Parathyroid adenoma (tissue), 2 donors: ENCODE results near the gene DNAH2.

Experiments used
- H2AFZ ChIP-seq: fragments of 300-600 bp; sonication (generic); one replicate; pipeline ENCODE4 v1.7.0; 2017; ENCODE audit warnings: antibody characterized with exemption, mild to moderate bottlenecking
- H3K27ac ChIP-seq: fragments of 300-600 bp; sonication (generic); one replicate; pipeline ENCODE4 v1.7.0; 2017
- H3K27me3 ChIP-seq: fragments of 300-600 bp; sonication (generic); one replicate; pipeline ENCODE4 v1.7.0; 2017; ENCODE audit warnings: low read length; ENCODE audit not compliant: control insufficient read depth, insufficient read depth
- H3K36me3 ChIP-seq: fragments of 300-600 bp; sonication (generic); one replicate; pipeline ENCODE4 v1.7.0; 2017; ENCODE audit warnings: low read length; ENCODE audit not compliant: control insufficient read depth, insufficient read depth
- H3K4me1 ChIP-seq: fragments of 300-600 bp; sonication (generic); one replicate; pipeline ENCODE4 v1.7.0; 2017; ENCODE audit warnings: control low read depth
- H3K4me2 ChIP-seq: fragments of 300-600 bp; sonication (generic); one replicate; pipeline ENCODE4 v1.7.0; 2017; ENCODE audit warnings: low read length
- H3K4me3 ChIP-seq: fragments of 300-600 bp; sonication (generic); one replicate; pipeline ENCODE4 v1.7.0; 2017; ENCODE audit warnings: low read depth, low read length
- H3K79me2 ChIP-seq: fragments of 300-600 bp; sonication (generic); one replicate; pipeline ENCODE4 v1.7.0; 2017; ENCODE audit warnings: control low read depth
- H3K9ac ChIP-seq: fragments of 300-600 bp; sonication (generic); one replicate; pipeline ENCODE4 v1.7.0; 2017; ENCODE audit warnings: mild to moderate bottlenecking
- H3K9me3 ChIP-seq: fragments of 300-600 bp; sonication (generic); one replicate; pipeline ENCODE4 v1.7.0; 2017; ENCODE audit warnings: low read length; ENCODE audit not compliant: control insufficient read depth
- CTCF ChIP-seq: fragments of 300-600 bp; sonication (generic); IDR thresholded peaks from one replicate; pipeline ENCODE4 v1.7.0; 2017; ENCODE audit warnings: antibody characterized with exemption, mild to moderate bottlenecking
- donor health status: primary hyperparathyroidism.

The DNAH2 gene

DNA sequence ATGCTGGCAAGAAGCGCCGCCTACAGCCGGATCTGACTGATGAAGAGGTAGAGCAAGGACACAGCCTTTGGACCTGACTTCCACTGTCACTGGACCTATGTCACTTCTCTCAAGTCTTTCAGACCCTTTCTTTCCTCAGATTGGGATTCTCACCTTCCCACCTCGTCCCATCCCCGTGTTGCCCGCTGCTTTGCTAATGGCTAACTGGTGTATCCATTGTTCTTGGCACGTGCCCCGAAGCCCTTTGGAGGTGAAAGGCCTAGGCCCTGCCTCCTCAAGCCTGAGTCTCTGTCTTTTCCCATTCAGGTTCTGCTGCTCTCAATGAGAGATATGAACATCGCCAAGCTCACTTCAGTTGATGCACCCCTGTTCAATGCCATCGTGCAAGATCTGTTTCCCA lies 63.2 kb downstream of the DNAH2 start:
- Histone ChIP-seq H3K9me3 (no peaks in the 10 kb centered on the region), H3K4me2 (no peak overlapping the region), H3K36me3 (no peaks in the 10 kb centered on the region), H3K27me3 (no peaks in the 10 kb centered on the region), H3K9ac (no peak overlapping the region), H3K4me3 (no peak overlapping the region), H3K27ac (no peak overlapping the region), H2AFZ (no peak overlapping the region), H3K79me2 (no peaks in the 10 kb centered on the region), H3K4me1 (peaks cover 5% of the 10 kb centered on the region)
- TF ChIP-seq CTCF = no peak

GRCh38 chr17:7781429-7781828 lies 63.9 kb downstream of the DNAH2 start:
- H3K79me2 ChIP-seq = no peaks in the 10 kb centered on the region
- H3K27ac ChIP-seq = no peak overlapping the region
- H3K27me3 ChIP-seq = no peaks in the 10 kb centered on the region
- TF ChIP-seq CTCF = no peak
- no peak overlapping the region for H3K9ac ChIP-seq
- H2AFZ ChIP-seq = peak overlapping the region; percentile 17
- H3K4me2 ChIP-seq = peak overlapping the region; percentile 28
- no peak overlapping the region for H3K4me3 ChIP-seq
- peaks cover 5% of the 10 kb centered on the region for H3K4me1 ChIP-seq
- H3K9me3 ChIP-seq = no peaks in the 10 kb centered on the region
- H3K36me3 ChIP-seq = no peaks in the 10 kb centered on the region

GRCh38 chr17:7782240-7782639 lies 64.7 kb downstream of the DNAH2 start:
- H3K9me3 ChIP-seq = no peaks in the 10 kb centered on the region
- H3K27ac ChIP-seq = no peak overlapping the region
- H3K4me3 ChIP-seq = no peak overlapping the region
- H3K79me2 ChIP-seq = no peaks in the 10 kb centered on the region
- H2AFZ ChIP-seq = no peak overlapping the region
- TF ChIP-seq CTCF = peak; percentile 14
- H3K4me1 ChIP-seq = peaks cover 5% of the 10 kb centered on the region
- no peak overlapping the region for H3K9ac ChIP-seq
- H3K4me2 ChIP-seq = no peak overlapping the region
- H3K27me3 ChIP-seq = no peaks in the 10 kb centered on the region
- no peaks in the 10 kb centered on the region for H3K36me3 ChIP-seq

DNA sequence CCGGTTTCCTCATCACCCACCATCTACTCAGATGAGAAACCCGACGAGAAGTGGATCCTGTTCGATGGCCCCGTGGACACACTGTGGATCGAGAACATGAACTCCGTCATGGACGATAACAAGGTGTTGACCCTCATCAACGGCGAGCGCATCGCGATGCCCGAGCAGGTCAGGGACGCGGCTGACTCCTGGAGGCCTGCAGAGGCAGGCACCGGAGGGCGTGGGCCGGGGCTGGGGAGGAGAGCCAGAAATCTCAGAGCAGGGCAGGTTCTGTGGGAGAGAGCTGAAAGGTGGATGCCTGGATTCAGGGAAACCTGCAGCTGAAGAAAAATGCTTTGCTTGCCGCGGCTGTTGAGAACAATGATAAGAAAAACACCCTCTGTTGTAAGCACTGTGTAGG lies 69.3 kb downstream of the DNAH2 start:
- TF ChIP-seq CTCF = no peak
- Histone ChIP-seq H3K27me3 (no peaks in the 10 kb centered on the region), H3K4me3 (no peak overlapping the region), H3K9me3 (no peaks in the 10 kb centered on the region), H2AFZ (no peak overlapping the region), H3K27ac (no peak overlapping the region), H3K4me2 (no peak overlapping the region), H3K4me1 (no peaks in the 10 kb centered on the region), H3K36me3 (no peaks in the 10 kb centered on the region), H3K79me2 (no peaks in the 10 kb centered on the region), H3K9ac (no peak overlapping the region)

GRCh38 chr17:7789131-7789530 lies 71.6 kb downstream of the DNAH2 start:
- H3K4me1 ChIP-seq = no peaks in the 10 kb centered on the region
- no peak overlapping the region for H3K27ac ChIP-seq
- no peaks in the 10 kb centered on the region for H3K79me2 ChIP-seq
- no peak overlapping the region for H3K9ac ChIP-seq
- H3K4me3 ChIP-seq = no peak overlapping the region
- H3K9me3 ChIP-seq = no peaks in the 10 kb centered on the region
- no peaks in the 10 kb centered on the region for H3K36me3 ChIP-seq
- H3K27me3 ChIP-seq = no peaks in the 10 kb centered on the region
- H2AFZ ChIP-seq = no peak overlapping the region
- TF ChIP-seq CTCF = no peak
- no peak overlapping the region for H3K4me2 ChIP-seq
